Measurements from ENCODE around the gene SLC4A4.

DNA sequence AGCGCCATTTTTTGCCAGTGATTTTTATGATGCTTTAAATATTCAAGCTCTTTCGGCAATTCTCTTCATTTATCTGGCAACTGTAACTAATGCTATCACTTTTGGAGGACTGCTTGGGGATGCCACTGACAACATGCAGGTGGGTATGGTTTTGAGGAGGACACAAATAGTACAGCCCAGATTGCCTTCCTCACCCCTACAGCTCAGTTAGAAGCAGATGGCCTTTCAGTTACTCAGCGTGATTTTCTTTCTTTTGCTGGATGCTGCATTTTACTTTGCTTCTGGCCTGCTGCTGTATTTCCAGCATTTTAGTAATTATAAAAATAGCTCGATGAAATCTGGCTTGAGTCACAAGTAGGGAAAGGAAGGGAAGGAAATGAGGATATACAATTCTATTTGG lies 114.7 kb downstream of the SLC4A4 start:
- TF ChIP-seq POLR2AphosphoS5 (IDR thresholded peaks at IDR 0.05; ENCODE audit: low read length) (no peak), EP300 (IDR thresholded peaks at IDR 0.05; ENCODE audit: borderline replicate concordance in 1 of 2, control insufficient read depth in 1 of 2, low read depth in 2 of 2, low read length in 2 of 2) (no peak), CHD1 (IDR thresholded peaks at IDR 0.05; ENCODE audit: low read depth, low read length) (no peak), BHLHE40 (IDR thresholded peaks at IDR 0.05; ENCODE audit: borderline replicate concordance in 1 of 2, low read depth in 2 of 2, low read length in 1 of 2) (no peak)
- TF ChIP-seq, protein P1, sequence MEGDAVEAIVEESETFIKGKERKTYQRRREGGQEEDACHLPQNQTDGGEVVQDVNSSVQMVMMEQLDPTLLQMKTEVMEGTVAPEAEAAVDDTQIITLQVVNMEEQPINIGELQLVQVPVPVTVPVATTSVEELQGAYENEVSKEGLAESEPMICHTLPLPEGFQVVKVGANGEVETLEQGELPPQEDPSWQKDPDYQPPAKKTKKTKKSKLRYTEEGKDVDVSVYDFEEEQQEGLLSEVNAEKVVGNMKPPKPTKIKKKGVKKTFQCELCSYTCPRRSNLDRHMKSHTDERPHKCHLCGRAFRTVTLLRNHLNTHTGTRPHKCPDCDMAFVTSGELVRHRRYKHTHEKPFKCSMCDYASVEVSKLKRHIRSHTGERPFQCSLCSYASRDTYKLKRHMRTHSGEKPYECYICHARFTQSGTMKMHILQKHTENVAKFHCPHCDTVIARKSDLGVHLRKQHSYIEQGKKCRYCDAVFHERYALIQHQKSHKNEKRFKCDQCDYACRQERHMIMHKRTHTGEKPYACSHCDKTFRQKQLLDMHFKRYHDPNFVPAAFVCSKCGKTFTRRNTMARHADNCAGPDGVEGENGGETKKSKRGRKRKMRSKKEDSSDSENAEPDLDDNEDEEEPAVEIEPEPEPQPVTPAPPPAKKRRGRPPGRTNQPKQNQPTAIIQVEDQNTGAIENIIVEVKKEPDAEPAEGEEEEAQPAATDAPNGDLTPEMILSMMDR (IDR thresholded peaks at IDR 0.05 in 2 of 3, conservative IDR thresholded peaks at IDR 0.05 in 1 of 3; ENCODE audit: control insufficient read depth in 2 of 3, extremely low read depth in 1 of 3, insufficient read depth in 1 of 3, low read depth in 3 of 3, low read length in 3 of 3): no peak

Measured in GM12878 (cell line).